Ishikawa (cell line): Measurements from ENCODE around the gene ZFAND3.

Experiments
- CEBPB ChIP-seq: IDR thresholded peaks from 2 replicates; pipeline ENCODE4 v1.6.1; 2012
- CREB1 ChIP-seq: IDR thresholded peaks from 2 replicates; pipeline ENCODE4 v1.6.1; 2012; ENCODE audit warnings: low read depth
- EGR1 ChIP-seq: IDR thresholded peaks from 2 replicates; pipeline ENCODE4 v1.6.1; 2012
- EP300 ChIP-seq: IDR thresholded peaks from 2 replicates; pipeline ENCODE4 v1.6.1; 2012; ENCODE audit warnings: borderline replicate concordance
- FOXM1 ChIP-seq: IDR thresholded peaks from 2 replicates; pipeline ENCODE4 v1.6.1; 2012; ENCODE audit warnings: low read depth, borderline replicate concordance
- MAX ChIP-seq: IDR thresholded peaks from 2 replicates; pipeline ENCODE4 v1.6.1; 2012
- NFIC ChIP-seq: IDR thresholded peaks from 2 replicates; pipeline ENCODE4 v1.6.1; 2012
- RAD21 ChIP-seq: IDR thresholded peaks from 2 replicates; pipeline ENCODE4 v1.6.1; 2012; ENCODE audit warnings: low read depth
- REST ChIP-seq: IDR thresholded peaks from 2 replicates; pipeline ENCODE4 v1.6.1; 2012; ENCODE audit warnings: low read depth, mild to moderate bottlenecking
- TAF1 ChIP-seq: IDR thresholded peaks from 2 replicates; pipeline ENCODE4 v1.6.1; 2012; ENCODE audit warnings: low read depth, mild to moderate bottlenecking
- TCF12 ChIP-seq: IDR thresholded peaks from 2 replicates; pipeline ENCODE4 v1.6.1; 2012; ENCODE audit warnings: low read depth
- TEAD4 ChIP-seq: IDR thresholded peaks from 2 replicates; pipeline ENCODE4 v1.6.1; 2012
- USF1 ChIP-seq: IDR thresholded peaks from 2 replicates; pipeline ENCODE4 v1.6.1; 2012
- YY1 ChIP-seq: IDR thresholded peaks from 2 replicates; pipeline ENCODE4 v1.6.1; 2012; ENCODE audit warnings: low read depth
- ZBTB7A ChIP-seq: IDR thresholded peaks from 2 replicates; pipeline ENCODE4 v1.6.1; 2012; ENCODE audit warnings: low read depth

The ZFAND3 gene

GRCh38 chr6:38173909-38174308 lies 354.4 kb downstream of the ZFAND3 start:
- TF ChIP-seq YY1: no peak

GRCh38 chr6:38174315-38174714 lies 354.8 kb downstream of the ZFAND3 start:
- no peak for TF ChIP-seq REST
- no peak for TF ChIP-seq TEAD4
- no peak for TF ChIP-seq MAX

- no peak for TF ChIP-seq FOXM1
- no peak for TF ChIP-seq EP300
- no peak for TF ChIP-seq REST
- TF ChIP-seq NFIC: no peak
- no peak for TF ChIP-seq CREB1
- no peak for TF ChIP-seq YY1
- TF ChIP-seq TCF12: no peak
- no peak for TF ChIP-seq USF1
- TF ChIP-seq TAF1: no peak
- no peak for TF ChIP-seq TEAD4
- TF ChIP-seq EGR1: no peak
- TF ChIP-seq RAD21: no peak
- no peak for TF ChIP-seq CEBPB
- TF ChIP-seq ZBTB7A: no peak
- TF ChIP-seq MAX: no peak
Observed at GRCh38 chr6:38174806-38175495, 355.4 kb downstream of the ZFAND3 start.

- TF ChIP-seq TAF1 (no peak), FOXM1 (no peak), RAD21 (no peak), TCF12 (no peak), USF1 (no peak), CEBPB (no peak), TEAD4 (no peak), MAX (no peak), YY1 (no peak), EGR1 (no peak), ZBTB7A (no peak), NFIC (no peak), EP300 (no peak), CREB1 (no peak), REST (no peak)
Observed at GRCh38 chr6:38175786-38176185, 356.3 kb downstream of the ZFAND3 start.
